IMR-90 (cell line): ENCODE results near the gene TALDO1. TPM values are rescaled to one million over a fixed set of nuclear protein-coding genes. Genes with fewer than 3 reads are reported as not detected.

Experiments
- BHLHE40 ChIP-seq: fragments of 150-350 bp; IDR thresholded peaks from 2 replicates; pipeline ENCODE4 v1.6.1; 2016; ENCODE audit warnings: mild to moderate bottlenecking, low read depth, low read length
- CTCF ChIP-seq: conservative IDR thresholded peaks from 2 replicates; pipeline ENCODE4 v1.5.1; 2012; ENCODE audit warnings: mild to moderate bottlenecking, low read depth, low read length, improper control_type of control experiment
- MAFK ChIP-seq: IDR thresholded peaks from 2 replicates; pipeline ENCODE4 v1.6.1; 2012; ENCODE audit warnings: low read depth, low read length, improper control_type of control experiment
- POLR2A ChIP-seq: IDR thresholded peaks from 2 replicates; pipeline ENCODE4 v1.6.1; 2012; ENCODE audit warnings: mild to moderate bottlenecking, low read depth, low read length
- RFX5 ChIP-seq: IDR thresholded peaks from 2 replicates; pipeline ENCODE4 v1.8.0; 2012; ENCODE audit warnings: low read depth, mild to moderate bottlenecking, low read length, moderate library complexity
- SMC3 ChIP-seq: fragments of 150-350 bp; IDR thresholded peaks from 2 replicates; pipeline ENCODE4 v1.6.1; 2016; ENCODE audit warnings: low read depth, mild to moderate bottlenecking, antibody characterized with exemption, low read length, moderate library complexity
- polyA plus RNA-seq, 3 experiments: library from polyadenylated mRNA; depleted of rRNA; stranded (reverse); fragments of >200 nt; gene quantifications; 2 replicates each; pipeline ENCODE4 v1.2.3, GENCODE V29; 2012; ENCODE audit warnings: low replicate concordance in 1 of 3
- total RNA-seq: library from RNA; depleted of rRNA; stranded (reverse); fragments of >200 nt; gene quantifications from 2 replicates; pipeline ENCODE4 v1.2.3, GENCODE V29; 2012

The TALDO1 gene
- total and polyA plus RNA-seq, 2 of the 4 experiments (the other 2 are of a cell fraction) = 147 to 210 TPM

GRCh38 chr11:728901-729491, 18.3 kb upstream of the TALDO1 start (continued):
- TF ChIP-seq CTCF (no peak), RFX5 (no peak), MAFK (no peak), POLR2A (no peak), BHLHE40 (no peak), SMC3 (no peak)
